Neural progenitor cell (in vitro differentiated cells): ENCODE data around the gene MORN5. TPM values are rescaled to one million over a fixed set of nuclear protein-coding genes. Genes with fewer than 3 reads are reported as not detected.

Source experiments
- DNase-seq: peaks from one replicate; pipeline ENCODE4 v3.0.0-alpha.2; 2016; ENCODE audit warnings: low spot score
- H2AFZ ChIP-seq: fragments of 200-600 bp; sonication (generic); replicated peaks from 2 replicates; pipeline ENCODE4 v1.6.1; 2016; ENCODE audit warnings: antibody characterized with exemption
- H3F3A ChIP-seq: fragments of 200-600 bp; sonication (generic); 2 replicates; pipeline ENCODE4 v1.6.1; 2016; ENCODE audit warnings: antibody characterized with exemption, low read depth
- H3K27ac ChIP-seq: fragments of 200-600 bp; sonication (generic); 2 replicates; pipeline ENCODE4 v1.5.1; 2016; ENCODE audit warnings: mild to moderate bottlenecking
- H3K27me3 ChIP-seq: fragments of 200-600 bp; sonication (generic); 2 replicates; pipeline ENCODE4 v1.6.1; 2016; ENCODE audit warnings: mild to moderate bottlenecking, moderate library complexity
- H3K36me3 ChIP-seq: fragments of 200-600 bp; sonication (generic); 2 replicates; pipeline ENCODE4 v1.5.1; 2016
- H3K4me1 ChIP-seq: fragments of 200-600 bp; sonication (generic); 2 replicates; pipeline ENCODE4 v1.6.1; 2016; ENCODE audit warnings: mixed run types
- H3K4me2 ChIP-seq: fragments of 200-600 bp; sonication (generic); 2 replicates; pipeline ENCODE4 v1.6.1; 2016
- H3K4me3 ChIP-seq: fragments of 200-600 bp; sonication (generic); 2 replicates; pipeline ENCODE4 v1.5.1; 2016
- H3K79me2 ChIP-seq: fragments of 200-600 bp; sonication (generic); 2 replicates; pipeline ENCODE4 v1.6.1; 2016; ENCODE audit warnings: low read depth
- H3K9ac ChIP-seq: fragments of 200-600 bp; sonication (generic); 2 replicates; pipeline ENCODE4 v1.6.1; 2016
- H3K9me3 ChIP-seq: fragments of 200-600 bp; sonication (generic); 2 replicates; pipeline ENCODE4 v1.5.1; 2016; ENCODE audit warnings: low read depth
- H4K20me1 ChIP-seq: fragments of 200-600 bp; sonication (generic); 2 replicates; pipeline ENCODE4 v1.6.1; 2016; ENCODE audit warnings: low read depth
- H3K27ac Mint-ChIP-seq: 3 replicates; pipeline ENCODE4 v1.8.0; 2021; ENCODE audit warnings: mixed read lengths
- H3K27me3 Mint-ChIP-seq: 2 replicates; pipeline ENCODE4 v1.8.0; 2022; ENCODE audit warnings: low read depth, mild to moderate bottlenecking, inconsistent platforms, moderate library complexity, mixed read lengths; ENCODE audit not compliant: insufficient read depth
- H3K36me3 Mint-ChIP-seq: 3 replicates; pipeline ENCODE4 v1.8.0; 2021; ENCODE audit warnings: mixed read lengths
- H3K4me1 Mint-ChIP-seq: 3 replicates; pipeline ENCODE4 v1.8.0; 2021; ENCODE audit warnings: mixed read lengths
- H3K4me3 Mint-ChIP-seq: 3 replicates; pipeline ENCODE4 v1.8.0; 2021; ENCODE audit warnings: mild to moderate bottlenecking, moderate library complexity, mixed read lengths
- H3K9me3 Mint-ChIP-seq: 3 replicates; pipeline ENCODE4 v1.8.0; 2020; ENCODE audit warnings: mixed read lengths
- EZH2 ChIP-seq: fragments of 200-600 bp; sonication (generic); IDR thresholded peaks from 2 replicates; pipeline ENCODE4 v1.6.1; 2017; ENCODE audit warnings: antibody characterized with exemption, mild to moderate bottlenecking, moderate library complexity
- EZH2phosphoT487 ChIP-seq: fragments of 200-600 bp; sonication (generic); IDR thresholded peaks from 2 replicates; pipeline ENCODE4 v1.6.1; 2017; ENCODE audit warnings: antibody characterized with exemption
- total RNA-seq: library from RNA; depleted of rRNA; stranded (reverse); fragments of >200 nt; gene quantifications from 2 replicates; pipeline ENCODE4 v1.2.3, GENCODE V29; 2015; ENCODE audit warnings: low replicate concordance
- TF ChIP-seq, protein P1 (sequence below): fragments of 200-600 bp; sonication (generic); IDR thresholded peaks from 2 replicates; pipeline ENCODE4 v1.5.1; 2017; ENCODE audit warnings: antibody characterized with exemption, mild to moderate bottlenecking

Gene MORN5
- total RNA-seq, 1 donor from 2014 or later: 3.7 TPM

DNA sequence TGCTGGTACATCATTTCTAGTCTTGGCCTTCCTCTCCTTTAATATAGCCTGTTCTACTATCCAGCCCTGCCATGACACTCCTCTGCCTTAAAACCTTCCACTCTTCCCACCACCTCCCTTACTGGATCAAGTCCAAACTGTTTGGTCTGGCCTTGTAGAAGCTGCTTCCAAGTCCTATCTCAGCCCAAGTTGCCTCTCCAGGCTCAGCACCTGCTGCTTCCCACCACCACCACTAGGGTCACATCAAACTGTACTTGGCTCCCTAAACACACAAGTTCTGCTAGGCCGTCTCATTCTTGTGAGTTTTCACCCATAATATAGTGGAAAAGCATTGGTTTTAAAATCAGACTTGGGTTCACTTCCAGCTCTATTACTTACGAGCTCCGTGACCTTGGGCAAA lies 1.5 kb upstream of the MORN5 start:
- no peak overlapping the region for H3K9ac ChIP-seq
- H3K4me1 Mint-ChIP-seq: peaks cover 17% of the 10 kb centered on the region
- peaks cover 15% of the 10 kb centered on the region for H3K27me3 ChIP-seq
- H3K9me3 Mint-ChIP-seq: peaks cover 8% of the 10 kb centered on the region
- TF ChIP-seq, protein P1, sequence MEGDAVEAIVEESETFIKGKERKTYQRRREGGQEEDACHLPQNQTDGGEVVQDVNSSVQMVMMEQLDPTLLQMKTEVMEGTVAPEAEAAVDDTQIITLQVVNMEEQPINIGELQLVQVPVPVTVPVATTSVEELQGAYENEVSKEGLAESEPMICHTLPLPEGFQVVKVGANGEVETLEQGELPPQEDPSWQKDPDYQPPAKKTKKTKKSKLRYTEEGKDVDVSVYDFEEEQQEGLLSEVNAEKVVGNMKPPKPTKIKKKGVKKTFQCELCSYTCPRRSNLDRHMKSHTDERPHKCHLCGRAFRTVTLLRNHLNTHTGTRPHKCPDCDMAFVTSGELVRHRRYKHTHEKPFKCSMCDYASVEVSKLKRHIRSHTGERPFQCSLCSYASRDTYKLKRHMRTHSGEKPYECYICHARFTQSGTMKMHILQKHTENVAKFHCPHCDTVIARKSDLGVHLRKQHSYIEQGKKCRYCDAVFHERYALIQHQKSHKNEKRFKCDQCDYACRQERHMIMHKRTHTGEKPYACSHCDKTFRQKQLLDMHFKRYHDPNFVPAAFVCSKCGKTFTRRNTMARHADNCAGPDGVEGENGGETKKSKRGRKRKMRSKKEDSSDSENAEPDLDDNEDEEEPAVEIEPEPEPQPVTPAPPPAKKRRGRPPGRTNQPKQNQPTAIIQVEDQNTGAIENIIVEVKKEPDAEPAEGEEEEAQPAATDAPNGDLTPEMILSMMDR: peak; percentile 61
- TF ChIP-seq EZH2phosphoT487 (no peak), EZH2 (no peak)
- H4K20me1 ChIP-seq: peaks cover 31% of the 10 kb centered on the region
- no peaks in the 10 kb centered on the region for H3K4me1 ChIP-seq
- H2AFZ ChIP-seq: no peak overlapping the region
- peak overlapping the region; percentile 89 for H3K4me2 ChIP-seq
- H3K27ac ChIP-seq: no peak overlapping the region
- no peaks in the 10 kb centered on the region for H3K36me3 ChIP-seq
- no peaks in the 10 kb centered on the region for H3K36me3 Mint-ChIP-seq
- no peak overlapping the region for H3K27ac Mint-ChIP-seq
- H3K4me3 ChIP-seq: no peak overlapping the region
- H3K9me3 ChIP-seq: no peaks in the 10 kb centered on the region
- peak; percentile 55 for DNase-seq
- peak overlapping the region; percentile 44 for H3K4me3 Mint-ChIP-seq
- peaks cover 47% of the 10 kb centered on the region for H3K79me2 ChIP-seq
- H3K27me3 Mint-ChIP-seq: peaks cover 9% of the 10 kb centered on the region
- no peaks in the 10 kb centered on the region for H3F3A ChIP-seq

DNA sequence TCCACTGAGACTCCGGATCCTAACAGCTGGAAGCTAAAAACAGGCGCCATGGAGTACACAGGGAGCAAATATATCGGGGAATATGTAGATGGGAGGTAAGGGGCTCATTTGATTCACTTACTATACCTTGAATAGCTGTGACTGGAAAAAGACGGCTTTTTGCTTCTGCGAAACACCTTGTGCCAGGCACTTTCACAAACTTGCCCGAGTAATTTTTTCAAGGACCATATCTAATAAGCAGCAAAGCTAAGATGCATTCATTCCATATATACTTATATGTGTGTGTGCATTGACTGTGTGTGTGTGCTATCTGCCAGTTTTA lies 178 bp downstream of the MORN5 start:
- Histone ChIP-seq H3K79me2 (peaks cover 41% of the 10 kb centered on the region), H2AFZ (peak overlapping the region; percentile 49), H3K4me1 (no peaks in the 10 kb centered on the region), H3K9me3 (no peaks in the 10 kb centered on the region), H3K4me2 (peak overlapping the region; percentile 89), H3K9ac (no peak overlapping the region), H3K4me3 (peak overlapping the region; percentile 96), H4K20me1 (peaks cover 24% of the 10 kb centered on the region), H3F3A (no peaks in the 10 kb centered on the region), H3K27me3 (peaks cover 26% of the 10 kb centered on the region), H3K36me3 (no peaks in the 10 kb centered on the region), H3K27ac (no peak overlapping the region)
- TF ChIP-seq EZH2phosphoT487 (no peak), EZH2 (no peak)
- TF ChIP-seq, protein P1: no peak
- H3K9me3 Mint-ChIP-seq: peaks cover 8% of the 10 kb centered on the region
- H3K4me1 Mint-ChIP-seq: peaks cover 17% of the 10 kb centered on the region
- H3K36me3 Mint-ChIP-seq: no peaks in the 10 kb centered on the region
- peak overlapping the region; percentile 97 for H3K4me3 Mint-ChIP-seq
- peaks cover 9% of the 10 kb centered on the region for H3K27me3 Mint-ChIP-seq
- H3K27ac Mint-ChIP-seq: peak overlapping the region; percentile 80
- no peak for DNase-seq

DNA sequence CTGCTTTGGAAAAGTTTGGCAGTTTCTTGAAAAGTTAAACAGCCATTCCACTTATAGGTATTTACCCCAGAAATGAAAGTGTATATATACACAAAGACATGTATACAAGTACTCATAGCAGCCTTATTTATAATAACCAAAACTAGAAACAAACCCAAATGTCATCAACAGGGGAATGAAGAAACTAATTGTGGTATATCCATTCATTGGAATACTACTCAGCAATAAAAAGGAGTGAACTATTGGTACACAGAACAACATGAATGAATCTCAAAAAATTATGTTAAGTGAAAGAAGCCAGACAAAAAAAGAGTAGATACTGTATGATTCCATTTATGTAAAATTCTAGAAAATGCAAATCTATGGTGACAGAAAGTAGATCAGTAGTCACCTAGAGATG lies 2.7 kb downstream of the MORN5 start:
- Mint-ChIP-seq H3K36me3 (no peaks in the 10 kb centered on the region), H3K27me3 (peaks cover 13% of the 10 kb centered on the region), H3K4me1 (peaks cover 17% of the 10 kb centered on the region), H3K4me3 (no peak overlapping the region), H3K9me3 (peaks cover 8% of the 10 kb centered on the region), H3K27ac (no peak overlapping the region)
- Histone ChIP-seq H3K4me3 (no peak overlapping the region), H4K20me1 (peaks cover 11% of the 10 kb centered on the region), H3K9ac (no peak overlapping the region), H3K79me2 (peaks cover 19% of the 10 kb centered on the region), H3K27ac (no peak overlapping the region), H3F3A (no peaks in the 10 kb centered on the region), H3K27me3 (peaks cover 32% of the 10 kb centered on the region), H2AFZ (no peak overlapping the region), H3K4me2 (no peak overlapping the region), H3K36me3 (no peaks in the 10 kb centered on the region), H3K4me1 (no peaks in the 10 kb centered on the region), H3K9me3 (no peaks in the 10 kb centered on the region)
- TF ChIP-seq EZH2phosphoT487: no peak
- TF ChIP-seq, protein P1: no peak
- DNase-seq: no peak
